Panc1 (cell line): ENCODE results near the gene ARID1A. TPM values are rescaled to one million over a fixed set of nuclear protein-coding genes. Genes with fewer than 3 reads are reported as not detected.

Experiments
- ATAC-seq: fragments of 200-7000 bp; cut with Tn5 transposase; 2 replicates; pipeline ENCODE4 v1.9.1; 2020; ENCODE audit warnings: mild to moderate bottlenecking, moderate library complexity
- BruUV-seq: library from RNA; stranded (reverse); fragments of 400-500 nt; replicated peaks from 2 replicates; lab custom pipeline; 2021; lab: Mats Ljungman, UMichigan
- CTCF ChIA-PET: fragments of 300-600 bp; sonication (Branson Sonifier 250); formaldehyde crosslinking; loops from one replicate; lab custom pipeline; 2022; ENCODE audit warnings: antibody characterized with exemption; lab: Charles Lee
- POLR2A ChIA-PET: fragments of 300-600 bp; sonication (Branson Sonifier 250); formaldehyde crosslinking; loops from one replicate; lab custom pipeline; 2022; ENCODE audit warnings: antibody characterized with exemption; lab: Charles Lee
- DNase-seq: peaks from one replicate; pipeline ENCODE4 v3.0.0-alpha.2; 2010; ENCODE audit warnings: low read depth, low spot score
- H3K27ac ChIP-seq: 2 replicates; pipeline ENCODE4 v1.5.1; 2011; ENCODE audit warnings: mild to moderate bottlenecking, low read length, inconsistent platforms
- H3K27me3 ChIP-seq: fragments of 200-500 bp; sonication (Bioruptor generic); 2 replicates; pipeline ENCODE4 v1.6.0; 2014; ENCODE audit warnings: low read length, inconsistent platforms; ENCODE audit not compliant: control insufficient read depth, insufficient read depth
- H3K36me3 ChIP-seq: fragments of 200-500 bp; sonication (Bioruptor generic); 2 replicates; pipeline ENCODE4 v1.5.1; 2014; ENCODE audit warnings: inconsistent platforms, mild to moderate bottlenecking, low read length, moderate library complexity; ENCODE audit not compliant: control insufficient read depth, insufficient read depth
- H3K4me1 ChIP-seq: 2 replicates; pipeline ENCODE4 v1.5.1; 2011; ENCODE audit warnings: inconsistent platforms, mild to moderate bottlenecking, low read length, moderate library complexity; ENCODE audit not compliant: control insufficient read depth, insufficient read depth
- H3K4me3 ChIP-seq, 2 experiments: 2 replicates each; pipeline ENCODE4 v1.5.1; 2011 to 2012; ENCODE audit warnings: low read depth in 2 of 2, low read length in 2 of 2, mild to moderate bottlenecking in 2 of 2, inconsistent platforms in 1 of 2, moderate library complexity in 1 of 2
- H3K9me3 ChIP-seq: fragments of 200-500 bp; sonication (Bioruptor generic); 2 replicates; pipeline ENCODE4 v1.5.1; 2014; ENCODE audit warnings: low read depth, mild to moderate bottlenecking, inconsistent platforms, low read length, moderate library complexity; ENCODE audit not compliant: control insufficient read depth, insufficient read depth
- CTCF ChIP-seq: fragments of 450-650 bp; IDR thresholded peaks from 2 replicates; pipeline ENCODE4 v1.5.1; 2017; ENCODE audit warnings: mild to moderate bottlenecking
- POLR2AphosphoS5 ChIP-seq: IDR thresholded peaks from 2 replicates; pipeline ENCODE4 v1.6.1; 2012; ENCODE audit warnings: mild to moderate bottlenecking, low read depth, low read length, moderate library complexity
- REST ChIP-seq, 2 experiments: IDR thresholded peaks; 2 replicates each; pipeline ENCODE4 v1.6.1; 2011 to 2012; ENCODE audit warnings: low read depth in 2 of 2, control low read depth in 1 of 2, low read length in 1 of 2, mild to moderate bottlenecking in 1 of 2, moderate library complexity in 1 of 2; ENCODE audit not compliant: insufficient read depth in 1 of 2
- SIN3A ChIP-seq: IDR thresholded peaks from 2 replicates; pipeline ENCODE4 v1.6.1; 2012; ENCODE audit warnings: low read depth, mild to moderate bottlenecking, low read length, moderate library complexity, borderline replicate concordance; ENCODE audit not compliant: insufficient read depth
- TCF7L2 ChIP-seq: IDR thresholded peaks from 2 replicates; pipeline ENCODE4 v1.6.1; 2011; ENCODE audit warnings: mild to moderate bottlenecking, low read depth, low read length, inconsistent platforms
- in situ Hi-C: cut with HindIII; loops from 2 replicates; pipeline ENCODE4 v1.10.0; 2016; ENCODE audit warnings: low sequenced_read_pairs, low pct_unique_long_range_greater_than_20kb
- intact Hi-C: fragments of 100-400 bp; cut with micrococcal nuclease; formaldehyde crosslinking; loops from one replicate; pipeline ENCODE4 v1.10.0; 2022; ENCODE audit not compliant: unreplicated experiment
- total RNA-seq: library from RNA; stranded (reverse); gene quantifications from one replicate; pipeline ENCODE4 v1.2.1, GENCODE V29; 2021; ENCODE audit not compliant: unreplicated experiment

Gene ARID1A
- total RNA-seq, 1 experiment from 2014 or later: 110 TPM

- BruUV-seq: no TSS peak
- no peak overlapping the region for H3K4me3 ChIP-seq
- no peaks in the 10 kb centered on the region for H3K27me3 ChIP-seq
- no peaks in the 10 kb centered on the region for H3K36me3 ChIP-seq
- H3K4me1 ChIP-seq: no peaks in the 10 kb centered on the region
- H3K27ac ChIP-seq: no peak overlapping the region
- intact Hi-C loops: no loop called here
- ChIA-PET POLR2A (interaction anchor here (0.7 kb wide), 1 partner anchor 217 kb away, joined by 9 read pairs; no protein-coding TSS in a partner anchor), CTCF (interaction anchor here (0.5 to 1.6 kb wide), 3 partner anchors 54 to 437 kb away, joined by 3 to 12 read pairs (median 5); no protein-coding TSS in a partner anchor)
- ATAC-seq (no peak), DNase-seq (no peak)
- in situ Hi-C loops: no loop called here
- no peak for TF ChIP-seq REST (IDR thresholded peaks at IDR 0.05; ENCODE audit: insufficient read depth in 1 of 2, low read depth in 2 of 2, low read length in 1 of 2)
- TF ChIP-seq CTCF: no peak
- no peak for TF ChIP-seq SIN3A
- no peak for TF ChIP-seq POLR2AphosphoS5
- no peak for TF ChIP-seq TCF7L2
- no peaks in the 10 kb centered on the region for H3K9me3 ChIP-seq
Observed at GRCh38 chr1:26811057-26811456, 115.2 kb downstream of the ARID1A start.

- Histone ChIP-seq H3K4me1 (no peaks in the 10 kb centered on the region), H3K9me3 (no peaks in the 10 kb centered on the region), H3K36me3 (no peaks in the 10 kb centered on the region), H3K27ac (no peak overlapping the region), H3K27me3 (no peaks in the 10 kb centered on the region), H3K4me3 (no peak overlapping the region)
- TF ChIP-seq CTCF (no peak), SIN3A (no peak), REST (IDR thresholded peaks at IDR 0.05; ENCODE audit: insufficient read depth in 1 of 2, low read depth in 2 of 2, low read length in 1 of 2) (no peak), TCF7L2 (no peak), POLR2AphosphoS5 (no peak)
- ATAC-seq (no peak), DNase-seq (no peak)
- POLR2A ChIA-PET: no interaction called here
- intact Hi-C loops: no loop called here
- no TSS peak for BruUV-seq
- in situ Hi-C loops: no loop called here
- CTCF ChIA-PET: interaction anchor here (0.5 to 0.7 kb wide), 3 partner anchors 53 to 438 kb away, joined by 3 to 12 read pairs (median 3); no protein-coding TSS in a partner anchor
Observed at GRCh38 chr1:26811708-26812107, 115.9 kb downstream of the ARID1A start.
